Measurements from ENCODE around the gene CSAG2.
"Not testable (repeated sequence)": the region's sequence is repeated elsewhere in the genome, so short reads cannot be mapped to it uniquely, and the experiment has no call there.

CSAG2 gene, protein sequence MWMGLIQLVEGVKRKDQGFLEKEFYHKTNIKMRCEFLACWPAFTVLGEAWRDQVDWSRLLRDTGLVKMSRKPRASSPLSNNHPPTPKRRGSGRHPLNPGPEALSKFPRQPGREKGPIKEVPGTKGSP

DNA sequence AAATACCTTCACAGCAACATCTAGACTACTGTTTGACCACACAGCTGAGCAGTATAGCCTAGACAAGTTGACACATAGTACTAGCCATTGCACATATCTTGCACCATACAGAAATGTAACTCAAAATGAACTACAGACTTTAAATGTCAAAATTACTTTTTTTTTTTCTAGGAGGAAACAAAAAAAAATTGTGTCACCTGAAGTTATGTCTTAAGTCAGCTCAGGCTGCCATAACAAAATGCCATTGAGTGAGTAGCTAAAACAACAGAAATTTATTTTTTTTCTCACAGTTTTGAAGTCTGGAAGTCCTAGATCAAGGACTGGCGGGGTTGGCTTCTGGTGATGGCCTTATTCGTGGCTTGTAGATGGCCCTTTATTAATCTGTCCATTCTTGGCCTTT lies at the start of gene CSAG2:
Gene CSAG2, minus strand, starts transcription at position 101 of the 400 bp plus-strand sequence. CDS start 161 bp downstream, outside the sequence.
- not testable (repeated sequence) for FAIRE-seq

DNA sequence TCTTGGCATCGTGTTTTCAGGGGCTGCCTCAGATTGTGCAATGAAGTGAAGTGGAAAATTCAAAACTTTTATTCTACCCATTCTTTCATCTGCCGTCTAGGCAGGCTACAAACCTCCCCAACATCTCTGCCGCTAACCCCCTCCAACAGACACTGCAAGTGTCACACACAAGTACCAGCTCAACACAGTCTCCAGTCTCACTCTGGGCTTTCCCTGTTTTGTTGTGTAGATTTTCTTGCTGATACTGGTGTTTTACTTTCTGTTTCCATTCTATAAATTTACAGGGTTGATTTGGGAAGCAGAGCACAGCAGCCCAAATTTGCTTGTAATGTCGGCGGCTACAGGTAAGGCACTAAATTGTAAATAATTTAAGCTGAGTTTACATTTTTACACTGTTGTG lies 45.8 kb upstream of the CSAG2 start:
- FAIRE-seq, result not testable (repeated sequence)

DNA sequence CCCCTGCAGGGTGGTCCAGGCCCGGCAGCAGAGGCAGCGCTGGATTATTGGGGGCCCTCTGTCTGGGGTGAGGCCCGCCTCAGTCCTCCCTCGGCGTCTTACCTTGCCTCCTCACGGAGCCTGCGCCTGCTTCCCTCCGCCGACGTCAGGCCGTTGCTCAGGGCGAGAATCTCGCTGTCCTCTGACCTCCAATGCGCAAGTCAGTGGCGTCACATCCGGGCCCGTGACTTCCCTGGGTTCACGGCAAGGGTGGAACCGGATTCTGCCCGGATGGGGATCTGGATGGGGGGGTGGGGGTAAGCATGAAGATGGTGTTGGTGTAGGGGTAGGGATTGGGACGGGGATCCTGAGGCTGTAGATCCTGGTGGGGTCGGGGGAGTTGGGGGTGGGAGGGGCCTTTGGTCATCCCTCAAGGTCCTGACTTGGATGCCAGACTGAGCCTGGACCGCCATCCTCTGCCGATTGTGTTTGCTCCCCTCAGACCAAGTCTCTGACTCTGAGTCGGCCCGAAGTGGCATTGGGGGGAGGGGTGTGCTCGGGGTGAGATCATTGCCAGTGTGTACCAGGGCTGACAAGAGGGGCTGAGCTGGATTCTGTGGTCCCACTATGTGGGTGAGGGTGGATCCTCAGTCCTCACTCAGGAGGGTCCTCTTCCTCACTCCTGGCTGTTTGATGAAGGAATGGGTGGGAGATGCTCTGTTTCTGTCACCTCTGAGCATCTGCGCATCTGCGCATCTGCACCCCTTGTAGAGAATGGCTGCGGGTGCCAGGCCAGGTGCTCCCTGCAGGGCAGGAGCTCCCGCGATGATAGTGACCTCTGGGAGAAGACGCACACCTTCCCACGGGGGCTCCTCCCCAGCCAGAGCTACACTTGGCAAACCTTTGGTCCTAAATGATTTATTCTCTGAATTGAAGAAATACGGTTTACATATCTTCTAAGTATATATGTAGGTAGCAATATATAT lies 44.9 kb upstream of the CSAG2 start, which contains the start of gene MAGEA2:
Gene MAGEA2, minus strand, starts transcription at position 157 of the 965 bp plus-strand sequence. CDS start 2,479 bp downstream, outside the sequence.
- FAIRE-seq, result not testable (repeated sequence)

DNA sequence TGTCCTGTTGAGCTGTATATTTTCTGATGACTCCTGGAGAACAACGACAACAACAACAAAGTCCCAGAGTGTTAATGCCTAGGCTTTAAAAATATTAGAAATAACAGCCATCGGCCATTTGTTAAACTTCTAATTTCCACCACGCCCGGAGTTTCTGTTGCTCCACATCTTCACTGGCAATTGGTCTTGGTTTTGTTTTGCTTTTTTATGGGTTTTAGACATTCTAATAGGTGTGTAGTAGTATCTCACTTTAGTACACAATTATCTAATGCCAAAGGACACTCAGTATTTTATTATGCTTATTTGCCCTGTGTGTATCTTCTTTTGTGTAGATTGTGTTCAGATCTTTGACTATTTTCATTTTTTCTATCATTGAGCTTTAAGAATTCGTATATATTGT lies 29.5 kb upstream of the CSAG2 start:
- no peak for FAIRE-seq

DNA sequence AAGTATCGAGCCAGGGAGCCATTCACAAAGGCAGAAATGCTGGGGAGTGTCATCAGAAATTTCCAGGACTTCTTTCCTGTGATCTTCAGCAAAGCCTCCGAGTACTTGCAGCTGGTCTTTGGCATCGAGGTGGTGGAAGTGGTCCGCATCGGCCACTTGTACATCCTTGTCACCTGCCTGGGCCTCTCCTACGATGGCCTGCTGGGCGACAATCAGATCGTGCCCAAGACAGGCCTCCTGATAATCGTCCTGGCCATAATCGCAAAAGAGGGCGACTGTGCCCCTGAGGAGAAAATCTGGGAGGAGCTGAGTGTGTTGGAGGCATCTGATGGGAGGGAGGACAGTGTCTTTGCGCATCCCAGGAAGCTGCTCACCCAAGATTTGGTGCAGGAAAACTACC lies 27.5 kb upstream of the CSAG2 start:
- not testable (repeated sequence) for FAIRE-seq

DNA sequence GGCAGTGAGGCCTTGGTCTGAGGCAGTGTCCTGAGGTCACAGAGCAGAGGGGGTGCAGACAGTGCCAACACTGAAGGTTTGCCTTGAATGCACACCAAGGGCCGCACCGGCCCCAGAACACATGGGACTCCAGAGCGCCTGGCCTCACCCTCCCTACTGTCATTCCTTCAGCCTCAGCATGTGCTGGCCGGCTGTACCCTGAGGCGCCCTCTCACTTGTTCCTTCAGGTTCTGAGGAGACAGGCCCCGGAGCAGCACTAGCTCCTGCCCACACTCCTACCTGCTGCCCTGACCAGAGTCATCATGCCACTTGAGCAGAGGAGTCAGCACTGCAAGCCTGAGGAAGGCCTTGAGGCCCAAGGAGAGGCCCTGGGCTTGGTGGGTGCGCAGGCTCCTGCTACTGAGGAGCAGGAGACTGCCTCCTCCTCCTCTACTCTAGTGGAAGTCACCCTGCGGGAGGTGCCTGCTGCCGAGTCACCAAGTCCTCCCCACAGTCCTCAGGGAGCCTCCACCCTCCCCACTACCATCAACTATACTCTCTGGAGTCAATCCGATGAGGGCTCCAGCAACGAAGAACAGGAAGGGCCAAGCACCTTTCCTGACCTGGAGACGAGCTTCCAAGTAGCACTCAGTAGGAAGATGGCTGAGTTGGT lies 26.9 kb upstream of the CSAG2 start:
- no peak for FAIRE-seq

DNA sequence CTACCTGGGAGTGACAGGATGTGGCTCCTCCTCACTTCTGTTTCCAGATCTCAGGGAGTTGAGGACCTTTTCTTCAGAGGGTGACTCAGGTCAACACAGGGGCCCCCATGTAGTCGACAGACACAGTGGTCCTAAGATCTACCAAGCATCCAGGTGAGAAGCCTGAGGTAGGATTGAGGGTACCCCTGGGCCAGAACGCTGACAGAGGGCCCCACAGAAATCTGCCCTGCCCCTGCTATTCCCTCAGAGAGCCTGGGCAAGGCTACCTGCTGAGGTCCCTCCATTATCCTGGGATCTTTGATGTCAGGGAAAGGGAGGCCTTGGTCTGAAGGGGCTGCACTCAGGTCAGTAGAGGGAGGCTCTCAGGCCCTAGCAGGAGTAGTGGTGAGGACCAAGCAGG lies 26.0 kb upstream of the CSAG2 start:
- FAIRE-seq, result no peak

DNA sequence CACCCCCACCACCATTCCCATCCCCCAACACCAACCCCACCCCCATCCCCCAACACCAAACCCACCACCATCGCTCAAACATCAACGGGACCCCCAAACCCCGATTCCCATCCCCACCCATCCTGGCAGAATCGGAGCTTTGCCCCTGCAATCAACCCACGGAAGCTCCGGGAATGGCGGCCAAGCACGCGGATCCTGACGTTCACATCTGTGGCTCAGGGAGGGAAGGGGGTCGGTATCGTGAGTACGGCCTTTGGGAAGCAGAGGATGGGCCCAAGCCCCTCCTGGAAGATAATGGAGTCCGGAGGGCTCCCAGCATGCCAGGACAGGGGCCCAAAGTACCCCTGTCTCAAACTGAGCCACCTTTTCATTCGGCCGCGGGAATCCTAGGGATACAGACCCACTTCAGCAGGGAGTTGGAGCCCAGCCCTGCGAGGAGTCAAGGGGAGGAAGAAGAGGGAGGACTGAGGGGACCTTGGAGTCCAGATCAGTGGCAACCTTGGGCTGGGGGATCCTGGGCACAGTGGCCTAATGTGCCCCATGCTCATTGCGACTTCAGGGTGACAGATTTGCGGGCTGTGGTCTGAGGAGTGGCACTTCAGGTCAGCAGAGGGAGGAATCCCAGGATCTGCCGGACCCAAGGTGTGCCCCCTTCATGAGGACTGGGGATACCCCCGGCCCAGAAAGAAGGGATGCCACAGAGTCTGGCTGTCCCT lies 25.2 kb upstream of the CSAG2 start:
- FAIRE-seq, result not testable (repeated sequence)

DNA sequence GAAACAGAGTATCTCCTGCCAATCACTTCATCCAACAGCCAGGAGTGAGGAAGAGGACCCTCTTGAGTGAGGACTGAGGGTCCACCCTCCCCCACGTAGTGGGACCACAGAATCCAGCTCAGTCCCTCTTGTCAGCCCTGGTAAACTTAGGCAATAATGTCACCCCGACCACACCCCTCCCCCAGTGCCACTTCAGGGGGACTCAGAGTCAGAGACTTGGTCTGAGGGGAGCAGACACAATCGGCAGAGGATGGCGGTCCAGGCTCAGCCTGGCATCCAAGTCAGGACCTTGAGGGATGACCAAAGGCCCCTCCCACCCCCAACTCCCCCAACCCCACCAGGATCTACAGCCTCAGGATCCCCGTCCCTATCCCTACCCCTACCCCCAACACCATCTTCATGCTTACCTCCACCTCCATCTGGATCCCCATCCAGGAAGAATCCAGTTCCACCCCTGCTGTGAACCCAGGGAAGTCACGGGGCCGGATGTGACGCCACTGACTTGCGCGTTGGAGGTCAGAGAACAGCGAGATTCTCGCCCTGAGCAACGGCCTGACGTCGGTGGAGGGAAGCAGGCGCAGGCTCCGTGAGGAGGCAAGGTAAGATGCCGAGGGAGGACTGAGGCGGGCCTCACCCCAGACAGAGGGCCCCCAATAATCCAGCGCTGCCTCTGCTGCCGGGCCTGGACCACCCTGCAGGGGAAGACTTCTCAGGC lies 24.3 kb upstream of the CSAG2 start, which contains the start of the genes CSAG1 and MAGEA12:
Gene CSAG1, minus strand, starts transcription at position 461 of the 715 bp plus-strand sequence. CDS start 1,261 bp downstream, outside the sequence.
Gene MAGEA12, plus strand, starts transcription at position 497 of the 715 bp plus-strand sequence. CDS start 2,405 bp downstream, outside the sequence.
- FAIRE-seq, result no peak

DNA sequence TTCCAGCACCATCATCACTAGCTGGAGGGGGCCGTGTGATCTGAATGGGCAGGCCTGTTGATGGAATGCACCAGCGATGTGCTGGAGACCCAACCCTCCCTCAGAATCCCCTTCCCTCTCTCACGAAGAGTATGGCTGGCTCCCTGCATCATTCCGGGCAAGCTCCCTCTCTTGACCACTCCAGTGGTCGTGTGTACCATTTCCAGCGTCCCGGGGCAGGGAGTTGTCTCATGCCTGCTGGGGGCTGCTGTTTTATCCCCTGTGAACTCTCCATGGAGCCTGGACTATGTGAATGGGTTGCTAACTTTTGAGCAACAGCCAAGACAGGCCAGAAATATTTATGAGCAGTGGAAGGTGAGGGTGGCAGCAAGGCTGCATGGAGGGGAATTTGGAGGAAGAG lies 16.3 kb upstream of the CSAG2 start:
- FAIRE-seq, result no peak

DNA sequence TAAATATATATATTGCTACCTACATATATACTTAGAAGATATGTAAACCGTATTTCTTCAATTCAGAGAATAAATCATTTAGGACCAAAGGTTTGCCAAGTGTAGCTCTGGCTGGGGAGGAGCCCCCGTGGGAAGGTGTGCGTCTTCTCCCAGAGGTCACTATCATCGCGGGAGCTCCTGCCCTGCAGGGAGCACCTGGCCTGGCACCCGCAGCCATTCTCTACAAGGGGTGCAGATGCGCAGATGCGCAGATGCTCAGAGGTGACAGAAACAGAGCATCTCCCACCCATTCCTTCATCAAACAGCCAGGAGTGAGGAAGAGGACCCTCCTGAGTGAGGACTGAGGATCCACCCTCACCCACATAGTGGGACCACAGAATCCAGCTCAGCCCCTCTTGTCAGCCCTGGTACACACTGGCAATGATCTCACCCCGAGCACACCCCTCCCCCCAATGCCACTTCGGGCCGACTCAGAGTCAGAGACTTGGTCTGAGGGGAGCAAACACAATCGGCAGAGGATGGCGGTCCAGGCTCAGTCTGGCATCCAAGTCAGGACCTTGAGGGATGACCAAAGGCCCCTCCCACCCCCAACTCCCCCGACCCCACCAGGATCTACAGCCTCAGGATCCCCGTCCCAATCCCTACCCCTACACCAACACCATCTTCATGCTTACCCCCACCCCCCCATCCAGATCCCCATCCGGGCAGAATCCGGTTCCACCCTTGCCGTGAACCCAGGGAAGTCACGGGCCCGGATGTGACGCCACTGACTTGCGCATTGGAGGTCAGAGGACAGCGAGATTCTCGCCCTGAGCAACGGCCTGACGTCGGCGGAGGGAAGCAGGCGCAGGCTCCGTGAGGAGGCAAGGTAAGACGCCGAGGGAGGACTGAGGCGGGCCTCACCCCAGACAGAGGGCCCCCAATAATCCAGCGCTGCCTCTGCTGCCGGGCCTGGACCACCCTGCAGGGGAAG lies 5.0 kb upstream of the CSAG2 start, which contains the start of gene MAGEA2B:
Gene MAGEA2B, plus strand, starts transcription at position 814 of the 973 bp plus-strand sequence. CDS start 2,479 bp downstream, outside the sequence.
- not testable (repeated sequence) for FAIRE-seq

DNA sequence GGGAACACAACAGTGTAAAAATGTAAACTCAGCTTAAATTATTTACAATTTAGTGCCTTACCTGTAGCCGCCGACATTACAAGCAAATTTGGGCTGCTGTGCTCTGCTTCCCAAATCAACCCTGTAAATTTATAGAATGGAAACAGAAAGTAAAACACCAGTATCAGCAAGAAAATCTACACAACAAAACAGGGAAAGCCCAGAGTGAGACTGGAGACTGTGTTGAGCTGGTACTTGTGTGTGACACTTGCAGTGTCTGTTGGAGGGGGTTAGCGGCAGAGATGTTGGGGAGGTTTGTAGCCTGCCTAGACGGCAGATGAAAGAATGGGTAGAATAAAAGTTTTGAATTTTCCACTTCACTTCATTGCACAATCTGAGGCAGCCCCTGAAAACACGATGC lies 4.1 kb upstream of the CSAG2 start:
- not testable (repeated sequence) for FAIRE-seq

DNA sequence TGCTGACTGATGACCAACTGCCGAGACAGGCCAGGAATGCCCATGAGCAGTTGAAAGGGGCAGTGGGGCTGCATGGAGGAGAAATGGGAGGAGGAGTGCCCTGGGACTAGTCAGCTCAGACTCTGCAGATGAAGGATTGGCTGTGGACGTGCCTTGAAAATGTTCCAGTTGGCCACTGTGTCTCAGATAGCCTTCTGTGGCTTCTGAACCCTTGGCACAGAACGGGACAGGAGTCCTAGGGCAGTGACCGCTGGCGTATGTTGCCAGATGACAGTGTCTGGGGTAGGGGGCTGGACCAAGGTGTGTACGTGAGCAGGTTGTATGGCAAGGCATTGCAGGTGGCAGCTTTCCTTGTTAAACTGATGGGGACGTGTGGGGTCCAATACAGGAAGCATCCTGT lies 2.6 kb downstream of the CSAG2 start:
- FAIRE-seq, result not testable (repeated sequence)

DNA sequence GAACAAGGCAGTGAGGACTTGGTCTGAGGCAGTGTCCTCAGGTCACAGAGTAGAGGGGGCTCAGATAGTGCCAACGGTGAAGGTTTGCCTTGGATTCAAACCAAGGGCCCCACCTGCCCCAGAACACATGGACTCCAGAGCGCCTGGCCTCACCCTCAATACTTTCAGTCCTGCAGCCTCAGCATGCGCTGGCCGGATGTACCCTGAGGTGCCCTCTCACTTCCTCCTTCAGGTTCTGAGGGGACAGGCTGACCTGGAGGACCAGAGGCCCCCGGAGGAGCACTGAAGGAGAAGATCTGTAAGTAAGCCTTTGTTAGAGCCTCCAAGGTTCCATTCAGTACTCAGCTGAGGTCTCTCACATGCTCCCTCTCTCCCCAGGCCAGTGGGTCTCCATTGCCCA lies 8.7 kb downstream of the CSAG2 start:
- not testable (repeated sequence) for FAIRE-seq

DNA sequence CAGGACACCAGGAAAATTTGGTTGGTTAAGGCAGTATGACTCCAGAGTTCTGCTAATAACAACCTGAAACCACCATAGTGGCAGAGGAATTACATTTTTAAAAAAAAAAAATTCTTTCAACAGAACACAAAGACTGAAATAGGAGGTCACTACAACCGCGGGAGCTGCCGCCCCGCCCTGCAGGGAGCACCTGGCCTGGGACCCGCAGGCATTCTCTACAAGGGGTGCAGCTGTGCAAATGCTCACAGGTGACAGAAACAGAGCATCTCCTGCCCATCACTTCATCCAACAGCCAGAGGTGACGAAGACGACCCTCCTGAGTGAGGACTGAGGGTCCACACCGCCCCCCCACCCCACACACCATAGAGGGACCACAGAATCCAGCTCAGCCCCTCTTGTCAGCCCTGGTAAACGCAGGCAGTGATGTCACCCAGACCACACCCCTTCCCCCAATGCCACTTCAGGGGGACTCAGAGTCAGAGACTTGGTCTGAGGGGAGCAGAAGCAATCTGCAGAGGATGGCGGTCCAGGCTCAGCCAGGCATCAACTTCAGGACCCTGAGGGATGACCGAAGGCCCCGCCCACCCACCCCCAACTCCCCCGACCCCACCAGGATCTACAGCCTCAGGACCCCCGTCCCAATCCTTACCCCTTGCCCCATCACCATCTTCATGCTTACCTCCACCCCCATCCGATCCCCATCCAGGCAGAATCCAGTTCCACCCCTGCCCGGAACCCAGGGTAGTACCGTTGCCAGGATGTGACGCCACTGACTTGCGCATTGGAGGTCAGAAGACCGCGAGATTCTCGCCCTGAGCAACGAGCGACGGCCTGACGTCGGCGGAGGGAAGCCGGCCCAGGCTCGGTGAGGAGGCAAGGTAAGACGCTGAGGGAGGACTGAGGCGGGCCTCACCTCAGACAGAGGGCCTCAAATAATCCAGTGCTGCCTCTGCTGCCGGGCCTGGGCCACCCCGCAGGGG lies 10.8 kb downstream of the CSAG2 start, which contains the start of gene MAGEA3:
Gene MAGEA3, plus strand, starts transcription at position 843 of the 980 bp plus-strand sequence. CDS start 2,039 bp downstream, outside the sequence.
- not testable (repeated sequence) for FAIRE-seq

DNA sequence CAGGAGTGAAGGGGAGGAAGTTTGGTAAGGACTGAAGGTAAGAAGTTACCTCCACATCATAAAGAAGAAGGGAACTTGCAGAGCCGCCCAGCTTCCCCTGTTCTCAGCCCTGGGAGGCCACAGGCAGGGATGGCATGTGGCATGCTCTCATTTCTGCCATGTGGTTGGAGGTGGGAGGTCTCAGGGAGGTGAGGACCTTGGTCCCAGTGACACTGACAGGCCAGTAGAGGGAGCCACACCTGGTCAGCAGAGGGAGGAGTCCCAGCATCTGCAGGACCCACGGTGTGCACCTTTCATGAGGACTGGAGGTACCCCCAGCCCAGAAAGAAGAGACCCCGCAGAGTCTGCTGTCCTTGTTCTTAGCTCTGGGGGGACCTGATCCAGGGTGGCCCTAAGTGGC lies 28.1 kb downstream of the CSAG2 start:
- FAIRE-seq, result not testable (repeated sequence)

DNA sequence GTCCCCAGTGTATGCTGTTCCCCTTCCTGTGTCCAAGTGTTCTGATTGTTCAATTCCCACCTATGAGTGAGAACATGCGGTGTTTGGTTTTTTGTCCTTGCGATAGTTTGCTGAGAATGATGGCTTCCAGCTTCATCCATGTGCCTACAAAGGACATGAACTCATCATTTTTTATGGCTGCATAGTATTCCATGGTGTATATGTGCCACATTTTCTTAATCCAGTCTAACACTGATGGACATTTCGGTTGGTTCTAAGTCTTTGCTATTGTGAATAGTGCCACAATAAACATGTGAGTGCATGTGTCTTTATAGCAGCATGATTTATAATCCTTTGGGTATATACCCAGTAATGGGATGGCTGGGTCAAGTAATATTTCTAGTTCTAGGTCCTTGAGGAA lies 34.4 kb downstream of the CSAG2 start:
- FAIRE-seq, result not testable (repeated sequence)

DNA sequence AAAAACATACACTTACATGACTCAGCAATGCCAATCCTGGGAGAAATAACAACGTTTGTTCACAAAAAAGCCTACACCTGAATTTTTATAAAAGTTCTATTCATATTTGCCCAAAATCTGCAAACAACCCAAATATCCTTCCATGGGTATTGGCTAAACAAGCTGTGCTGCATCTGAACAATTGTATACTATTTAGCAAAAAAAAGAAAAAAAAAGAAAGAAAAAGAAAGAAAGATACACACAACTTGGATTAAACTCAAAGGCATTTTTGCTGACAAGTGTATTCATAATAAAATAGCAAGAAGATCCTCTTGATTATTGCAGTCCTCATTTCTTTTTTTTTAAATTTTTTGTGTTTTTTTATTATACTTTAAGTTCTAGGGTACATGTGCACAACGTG lies 34.9 kb downstream of the CSAG2 start:
- FAIRE-seq, result no peak

DNA sequence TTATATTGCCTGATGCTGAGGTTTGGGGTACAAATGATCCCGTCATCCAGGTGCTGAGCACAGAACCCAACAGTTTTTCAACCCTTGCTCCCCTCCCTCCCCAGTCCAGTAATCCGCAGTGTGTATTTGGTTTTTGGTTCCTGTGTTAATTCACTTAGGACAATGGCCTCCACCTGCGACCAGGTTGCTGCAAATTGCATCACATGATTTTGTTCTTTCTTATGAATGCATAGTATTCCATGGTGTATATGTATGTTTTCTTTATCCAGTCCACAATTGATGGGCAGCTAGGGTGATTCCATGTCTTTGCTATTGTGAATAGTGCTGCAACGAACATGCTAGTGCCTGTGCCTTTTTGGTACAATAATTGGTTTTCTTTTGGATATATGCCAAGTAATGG lies 46.0 kb downstream of the CSAG2 start:
- no peak for FAIRE-seq

All from G401.6 (cell line).